ENCODE measurements around the gene PLEKHH1. TPM values are rescaled to one million over a fixed set of nuclear protein-coding genes. Genes with fewer than 3 reads are reported as not detected.
A peak's percentile ranks its signal among the peaks of the same experiment; 100 is the strongest.

Gene PLEKHH1
- total and polyA plus RNA-seq, 2 experiments from 2014 or later: 14.7 to 33.9 TPM

DNA sequence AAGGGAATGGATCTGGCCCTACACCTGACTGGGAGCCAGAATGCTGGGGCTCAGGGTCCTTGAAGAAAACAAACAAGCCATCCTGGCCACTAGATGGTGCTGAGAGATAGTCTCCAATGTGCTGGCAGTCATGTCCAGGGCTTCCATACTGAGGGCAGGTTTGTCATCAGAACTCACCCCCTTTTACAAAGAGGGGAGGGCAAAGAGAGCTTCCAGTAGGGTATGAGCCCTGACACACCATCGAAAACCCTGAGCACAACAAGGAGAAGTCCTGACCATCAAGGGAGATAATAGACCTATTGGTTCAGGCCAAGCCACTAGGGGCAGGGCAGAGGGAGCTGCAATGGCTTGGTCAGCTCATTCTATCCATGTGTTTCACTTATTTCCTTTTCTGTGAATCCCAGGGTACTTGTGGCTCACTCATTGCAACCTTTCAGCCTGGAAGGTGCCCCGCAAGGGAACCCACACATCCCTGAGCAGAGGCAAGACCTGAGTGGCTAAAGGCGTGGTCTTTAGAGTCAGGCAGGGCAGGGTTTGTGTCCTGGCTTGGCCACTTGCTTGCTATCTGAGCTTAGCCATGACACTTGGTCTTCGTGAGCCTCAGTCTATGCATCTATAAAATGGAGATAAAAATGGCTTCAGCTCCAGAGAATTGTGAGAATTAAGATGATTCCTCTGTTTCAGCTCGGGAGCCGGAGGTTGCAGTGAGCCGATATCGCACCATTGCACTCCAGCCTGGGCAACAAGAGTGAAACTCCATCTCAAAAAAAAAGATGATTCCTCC, 6.2 kb upstream of the PLEKHH1 start:
- H3K4me1 ChIP-seq (ENCODE audit: insufficient read depth): peaks cover 3% of the 10 kb centered on the region; the same call in 1 of the 2 replicates
- no peak overlapping the region for H3K4me3 Mint-ChIP-seq
- peaks cover 3% of the 10 kb centered on the region for H3K27me3 Mint-ChIP-seq (ENCODE audit: insufficient read depth, low read depth, poor library complexity)
- H3K36me3 ChIP-seq (ENCODE audit: insufficient read depth): no peaks in the 10 kb centered on the region
- no peaks in the 10 kb centered on the region for H3K9me2 ChIP-seq (ENCODE audit: insufficient read depth)
- H2AFZ ChIP-seq: peak overlapping the region; percentile 87
- TF ChIP-seq STAT1 (IDR thresholded peaks at IDR 0.05; ENCODE audit: unreplicated experiment) (no peak), JUNB (IDR thresholded peaks at IDR 0.05; ENCODE audit: unreplicated experiment) (no peak), POLR2AphosphoS5 (IDR thresholded peaks at IDR 0.05; ENCODE audit: low read depth) (no peak), ZNF114 (CRISPR knock-in tag; IDR thresholded peaks at IDR 0.05) (no peak), CREB1 (CRISPR knock-in tag; IDR thresholded peaks at IDR 0.05; ENCODE audit: low read depth) (peak; percentile 62), EZH2phosphoT487 (IDR thresholded peaks at IDR 0.05; ENCODE audit: unreplicated experiment) (no peak), ZNF331 (CRISPR knock-in tag; IDR thresholded peaks at IDR 0.05; ENCODE audit: low read depth) (no peak), EZH2 (IDR thresholded peaks at IDR 0.05; ENCODE audit: low read depth, unreplicated experiment) (no peak), NANOG (IDR thresholded peaks at IDR 0.05; ENCODE audit: borderline replicate concordance) (no peak)
- TF ChIP-seq, protein P1, sequence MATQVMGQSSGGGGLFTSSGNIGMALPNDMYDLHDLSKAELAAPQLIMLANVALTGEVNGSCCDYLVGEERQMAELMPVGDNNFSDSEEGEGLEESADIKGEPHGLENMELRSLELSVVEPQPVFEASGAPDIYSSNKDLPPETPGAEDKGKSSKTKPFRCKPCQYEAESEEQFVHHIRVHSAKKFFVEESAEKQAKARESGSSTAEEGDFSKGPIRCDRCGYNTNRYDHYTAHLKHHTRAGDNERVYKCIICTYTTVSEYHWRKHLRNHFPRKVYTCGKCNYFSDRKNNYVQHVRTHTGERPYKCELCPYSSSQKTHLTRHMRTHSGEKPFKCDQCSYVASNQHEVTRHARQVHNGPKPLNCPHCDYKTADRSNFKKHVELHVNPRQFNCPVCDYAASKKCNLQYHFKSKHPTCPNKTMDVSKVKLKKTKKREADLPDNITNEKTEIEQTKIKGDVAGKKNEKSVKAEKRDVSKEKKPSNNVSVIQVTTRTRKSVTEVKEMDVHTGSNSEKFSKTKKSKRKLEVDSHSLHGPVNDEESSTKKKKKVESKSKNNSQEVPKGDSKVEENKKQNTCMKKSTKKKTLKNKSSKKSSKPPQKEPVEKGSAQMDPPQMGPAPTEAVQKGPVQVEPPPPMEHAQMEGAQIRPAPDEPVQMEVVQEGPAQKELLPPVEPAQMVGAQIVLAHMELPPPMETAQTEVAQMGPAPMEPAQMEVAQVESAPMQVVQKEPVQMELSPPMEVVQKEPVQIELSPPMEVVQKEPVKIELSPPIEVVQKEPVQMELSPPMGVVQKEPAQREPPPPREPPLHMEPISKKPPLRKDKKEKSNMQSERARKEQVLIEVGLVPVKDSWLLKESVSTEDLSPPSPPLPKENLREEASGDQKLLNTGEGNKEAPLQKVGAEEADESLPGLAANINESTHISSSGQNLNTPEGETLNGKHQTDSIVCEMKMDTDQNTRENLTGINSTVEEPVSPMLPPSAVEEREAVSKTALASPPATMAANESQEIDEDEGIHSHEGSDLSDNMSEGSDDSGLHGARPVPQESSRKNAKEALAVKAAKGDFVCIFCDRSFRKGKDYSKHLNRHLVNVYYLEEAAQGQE (IDR thresholded peaks at IDR 0.05; ENCODE audit: unreplicated experiment): no peak
- TF ChIP-seq, protein P2, sequence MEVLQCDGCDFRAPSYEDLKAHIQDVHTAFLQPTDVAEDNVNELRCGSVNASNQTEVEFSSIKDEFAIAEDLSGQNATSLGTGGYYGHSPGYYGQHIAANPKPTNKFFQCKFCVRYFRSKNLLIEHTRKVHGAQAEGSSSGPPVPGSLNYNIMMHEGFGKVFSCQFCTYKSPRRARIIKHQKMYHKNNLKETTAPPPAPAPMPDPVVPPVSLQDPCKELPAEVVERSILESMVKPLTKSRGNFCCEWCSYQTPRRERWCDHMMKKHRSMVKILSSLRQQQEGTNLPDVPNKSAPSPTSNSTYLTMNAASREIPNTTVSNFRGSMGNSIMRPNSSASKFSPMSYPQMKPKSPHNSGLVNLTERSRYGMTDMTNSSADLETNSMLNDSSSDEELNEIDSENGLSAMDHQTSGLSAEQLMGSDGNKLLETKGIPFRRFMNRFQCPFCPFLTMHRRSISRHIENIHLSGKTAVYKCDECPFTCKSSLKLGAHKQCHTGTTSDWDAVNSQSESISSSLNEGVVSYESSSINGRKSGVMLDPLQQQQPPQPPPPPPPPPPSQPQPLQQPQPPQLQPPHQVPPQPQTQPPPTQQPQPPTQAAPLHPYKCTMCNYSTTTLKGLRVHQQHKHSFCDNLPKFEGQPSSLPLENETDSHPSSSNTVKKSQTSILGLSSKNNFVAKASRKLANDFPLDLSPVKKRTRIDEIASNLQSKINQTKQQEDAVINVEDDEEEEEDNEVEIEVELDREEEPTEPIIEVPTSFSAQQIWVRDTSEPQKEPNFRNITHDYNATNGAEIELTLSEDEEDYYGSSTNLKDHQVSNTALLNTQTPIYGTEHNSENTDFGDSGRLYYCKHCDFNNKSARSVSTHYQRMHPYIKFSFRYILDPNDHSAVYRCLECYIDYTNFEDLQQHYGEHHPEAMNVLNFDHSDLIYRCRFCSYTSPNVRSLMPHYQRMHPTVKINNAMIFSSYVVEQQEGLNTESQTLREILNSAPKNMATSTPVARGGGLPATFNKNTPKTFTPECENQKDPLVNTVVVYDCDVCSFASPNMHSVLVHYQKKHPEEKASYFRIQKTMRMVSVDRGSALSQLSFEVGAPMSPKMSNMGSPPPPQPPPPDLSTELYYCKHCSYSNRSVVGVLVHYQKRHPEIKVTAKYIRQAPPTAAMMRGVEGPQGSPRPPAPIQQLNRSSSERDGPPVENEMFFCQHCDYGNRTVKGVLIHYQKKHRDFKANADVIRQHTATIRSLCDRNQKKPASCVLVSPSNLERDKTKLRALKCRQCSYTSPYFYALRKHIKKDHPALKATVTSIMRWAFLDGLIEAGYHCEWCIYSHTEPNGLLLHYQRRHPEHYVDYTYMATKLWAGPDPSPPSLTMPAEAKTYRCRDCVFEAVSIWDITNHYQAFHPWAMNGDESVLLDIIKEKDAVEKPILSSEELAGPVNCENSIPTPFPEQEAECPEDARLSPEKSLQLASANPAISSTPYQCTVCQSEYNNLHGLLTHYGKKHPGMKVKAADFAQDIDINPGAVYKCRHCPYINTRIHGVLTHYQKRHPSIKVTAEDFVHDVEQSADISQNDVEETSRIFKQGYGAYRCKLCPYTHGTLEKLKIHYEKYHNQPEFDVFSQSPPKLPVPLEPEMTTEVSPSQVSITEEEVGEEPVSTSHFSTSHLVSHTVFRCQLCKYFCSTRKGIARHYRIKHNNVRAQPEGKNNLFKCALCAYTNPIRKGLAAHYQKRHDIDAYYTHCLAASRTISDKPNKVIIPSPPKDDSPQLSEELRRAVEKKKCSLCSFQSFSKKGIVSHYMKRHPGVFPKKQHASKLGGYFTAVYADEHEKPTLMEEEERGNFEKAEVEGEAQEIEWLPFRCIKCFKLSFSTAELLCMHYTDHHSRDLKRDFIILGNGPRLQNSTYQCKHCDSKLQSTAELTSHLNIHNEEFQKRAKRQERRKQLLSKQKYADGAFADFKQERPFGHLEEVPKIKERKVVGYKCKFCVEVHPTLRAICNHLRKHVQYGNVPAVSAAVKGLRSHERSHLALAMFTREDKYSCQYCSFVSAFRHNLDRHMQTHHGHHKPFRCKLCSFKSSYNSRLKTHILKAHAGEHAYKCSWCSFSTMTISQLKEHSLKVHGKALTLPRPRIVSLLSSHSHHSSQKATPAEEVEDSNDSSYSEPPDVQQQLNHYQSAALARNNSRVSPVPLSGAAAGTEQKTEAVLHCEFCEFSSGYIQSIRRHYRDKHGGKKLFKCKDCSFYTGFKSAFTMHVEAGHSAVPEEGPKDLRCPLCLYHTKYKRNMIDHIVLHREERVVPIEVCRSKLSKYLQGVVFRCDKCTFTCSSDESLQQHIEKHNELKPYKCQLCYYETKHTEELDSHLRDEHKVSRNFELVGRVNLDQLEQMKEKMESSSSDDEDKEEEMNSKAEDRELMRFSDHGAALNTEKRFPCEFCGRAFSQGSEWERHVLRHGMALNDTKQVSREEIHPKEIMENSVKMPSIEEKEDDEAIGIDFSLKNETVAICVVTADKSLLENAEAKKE (CRISPR knock-in tag; IDR thresholded peaks at IDR 0.05): peak; percentile 63
- TF ChIP-seq, protein P3, sequence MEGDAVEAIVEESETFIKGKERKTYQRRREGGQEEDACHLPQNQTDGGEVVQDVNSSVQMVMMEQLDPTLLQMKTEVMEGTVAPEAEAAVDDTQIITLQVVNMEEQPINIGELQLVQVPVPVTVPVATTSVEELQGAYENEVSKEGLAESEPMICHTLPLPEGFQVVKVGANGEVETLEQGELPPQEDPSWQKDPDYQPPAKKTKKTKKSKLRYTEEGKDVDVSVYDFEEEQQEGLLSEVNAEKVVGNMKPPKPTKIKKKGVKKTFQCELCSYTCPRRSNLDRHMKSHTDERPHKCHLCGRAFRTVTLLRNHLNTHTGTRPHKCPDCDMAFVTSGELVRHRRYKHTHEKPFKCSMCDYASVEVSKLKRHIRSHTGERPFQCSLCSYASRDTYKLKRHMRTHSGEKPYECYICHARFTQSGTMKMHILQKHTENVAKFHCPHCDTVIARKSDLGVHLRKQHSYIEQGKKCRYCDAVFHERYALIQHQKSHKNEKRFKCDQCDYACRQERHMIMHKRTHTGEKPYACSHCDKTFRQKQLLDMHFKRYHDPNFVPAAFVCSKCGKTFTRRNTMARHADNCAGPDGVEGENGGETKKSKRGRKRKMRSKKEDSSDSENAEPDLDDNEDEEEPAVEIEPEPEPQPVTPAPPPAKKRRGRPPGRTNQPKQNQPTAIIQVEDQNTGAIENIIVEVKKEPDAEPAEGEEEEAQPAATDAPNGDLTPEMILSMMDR (conservative IDR thresholded peaks at IDR 0.05; ENCODE audit: low read depth in 2 of 2): peak; percentile 88 to 98
- TF ChIP-seq, protein P4, sequence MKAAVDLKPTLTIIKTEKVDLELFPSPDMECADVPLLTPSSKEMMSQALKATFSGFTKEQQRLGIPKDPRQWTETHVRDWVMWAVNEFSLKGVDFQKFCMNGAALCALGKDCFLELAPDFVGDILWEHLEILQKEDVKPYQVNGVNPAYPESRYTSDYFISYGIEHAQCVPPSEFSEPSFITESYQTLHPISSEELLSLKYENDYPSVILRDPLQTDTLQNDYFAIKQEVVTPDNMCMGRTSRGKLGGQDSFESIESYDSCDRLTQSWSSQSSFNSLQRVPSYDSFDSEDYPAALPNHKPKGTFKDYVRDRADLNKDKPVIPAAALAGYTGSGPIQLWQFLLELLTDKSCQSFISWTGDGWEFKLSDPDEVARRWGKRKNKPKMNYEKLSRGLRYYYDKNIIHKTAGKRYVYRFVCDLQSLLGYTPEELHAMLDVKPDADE (IDR thresholded peaks at IDR 0.05): no peak
- H3K9me3 Mint-ChIP-seq: no peaks in the 10 kb centered on the region
- H3K27ac ChIP-seq (ENCODE audit: low read depth): no peak overlapping the region
- H3K27ac Mint-ChIP-seq: peak overlapping the region; percentile 54; the same call in 1 of the 2 replicates
- H3F3A ChIP-seq (replicated peaks; ENCODE audit: low read depth): no peaks in the 10 kb centered on the region
- H3K4me3 ChIP-seq: no peak overlapping the region
- H4K20me1 ChIP-seq (replicated peaks; ENCODE audit: insufficient read depth): no peaks in the 10 kb centered on the region
- H3K36me3 Mint-ChIP-seq (ENCODE audit: low read depth): no peaks in the 10 kb centered on the region
- peak; percentile 92 for ATAC-seq
- H3K27me3 ChIP-seq (ENCODE audit: insufficient read depth): 0 out of 2 replicates have a peak, but pooled peaks cover 1% of the 10 kb centered on the region
- H3K79me2 ChIP-seq (replicated peaks; ENCODE audit: insufficient read depth): no peaks in the 10 kb centered on the region
- peak; percentile 89 for DNase-seq (ENCODE audit: low spot score)
- H3K4me2 ChIP-seq: no peak overlapping the region
- peaks cover 4% of the 10 kb centered on the region for H3K4me1 Mint-ChIP-seq

All from GM23338 (cell line).